GM15510 (cell line): ENCODE results near the gene AGBL1.

Experiments used
- POLR2A ChIP-seq: IDR thresholded peaks from 3 replicates; pipeline ENCODE4 v1.6.1; 2011; ENCODE audit warnings: borderline replicate concordance; ENCODE audit not compliant: insufficient read length; ENCODE audit errors: extremely low read depth

Gene AGBL1

GRCh38 chr15:86813892-86814291, 734.2 kb downstream of the AGBL1 start:
- TF ChIP-seq POLR2A = no peak

- TF ChIP-seq POLR2A = no peak
Measured at GRCh38 chr15:86829245-86829644, 749.6 kb downstream of the AGBL1 start.

GRCh38 chr15:86830304-86830703, 750.6 kb downstream of the AGBL1 start:
- no peak for TF ChIP-seq POLR2A

GRCh38 chr15:86833595-86833994, 753.9 kb downstream of the AGBL1 start:
- no peak for TF ChIP-seq POLR2A

GRCh38 chr15:86834115-86834863, 754.6 kb downstream of the AGBL1 start:
- TF ChIP-seq POLR2A = no peak

GRCh38 chr15:86837294-86838061, 757.8 kb downstream of the AGBL1 start:
- TF ChIP-seq POLR2A = no peak

- no peak for TF ChIP-seq POLR2A
Measured at GRCh38 chr15:86839502-86839901, 759.8 kb downstream of the AGBL1 start.

GRCh38 chr15:86840996-86841395, 761.3 kb downstream of the AGBL1 start:
- no peak for TF ChIP-seq POLR2A

- no peak for TF ChIP-seq POLR2A
Measured at GRCh38 chr15:86842199-86842598, 762.5 kb downstream of the AGBL1 start.

GRCh38 chr15:86846036-86846435, 766.4 kb downstream of the AGBL1 start:
- TF ChIP-seq POLR2A = no peak

GRCh38 chr15:86849136-86849535, 769.5 kb downstream of the AGBL1 start:
- no peak for TF ChIP-seq POLR2A

- no peak for TF ChIP-seq POLR2A
Measured at GRCh38 chr15:86849558-86850285, 770.1 kb downstream of the AGBL1 start.

- TF ChIP-seq POLR2A = no peak
Measured at GRCh38 chr15:86850939-86851338, 771.3 kb downstream of the AGBL1 start.

- no peak for TF ChIP-seq POLR2A
Measured at GRCh38 chr15:86852741-86853140, 773.1 kb downstream of the AGBL1 start.

GRCh38 chr15:86854176-86854575, 774.5 kb downstream of the AGBL1 start:
- no peak for TF ChIP-seq POLR2A

- TF ChIP-seq POLR2A = no peak
Measured at GRCh38 chr15:86855307-86856291, 775.9 kb downstream of the AGBL1 start.
